ENCODE data around the gene INTS1. TPM values are rescaled to one million over a fixed set of nuclear protein-coding genes. Genes with fewer than 3 reads are reported as not detected.
A peak's percentile ranks its signal among the peaks of the same experiment; 100 is the strongest.

Gene INTS1
- total RNA-seq, 1 donor from 2014 or later: 163 TPM

DNA sequence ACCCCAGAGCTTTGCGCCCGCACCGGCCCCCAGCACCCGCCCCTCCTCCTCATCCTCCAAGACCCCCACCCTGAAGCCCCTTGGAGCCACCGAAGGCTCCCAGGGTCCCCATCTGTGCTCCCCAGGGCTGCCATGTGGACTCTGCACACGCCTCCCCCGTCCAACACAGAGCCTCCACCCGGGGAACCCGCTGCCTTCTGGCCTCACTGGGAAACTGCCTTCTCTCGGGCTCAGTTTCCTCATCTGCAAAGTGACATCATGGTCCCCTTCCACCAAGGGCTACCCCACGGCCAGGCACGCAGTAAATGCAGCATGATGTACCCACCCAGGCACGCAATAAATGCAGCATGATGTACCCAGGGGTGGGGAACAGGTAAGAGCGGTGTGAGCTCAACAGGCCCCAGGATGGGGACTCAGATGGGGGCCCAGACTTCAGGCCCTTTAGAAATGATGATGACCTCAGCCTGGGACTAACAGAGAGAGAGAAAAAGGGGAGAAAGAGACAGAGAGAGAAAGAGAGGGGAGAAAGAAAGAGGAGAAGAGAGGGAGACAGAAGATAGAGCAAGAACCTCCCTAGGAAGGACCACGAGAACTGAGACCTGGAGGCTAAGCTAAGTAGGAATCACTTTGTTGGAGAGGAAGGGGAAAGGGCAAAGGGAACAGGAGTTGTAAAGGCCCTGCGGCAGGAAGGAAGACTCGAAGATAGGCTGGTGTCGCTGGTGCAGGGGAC, 42.4 kb downstream of the INTS1 start:
- no peak for DNase-seq (ENCODE audit: low spot score in 2 of 2, unreplicated experiment in 2 of 2)
- peaks cover 28% of the 10 kb centered on the region for H3K4me1 Mint-ChIP-seq
- H3K27me3 Mint-ChIP-seq (ENCODE audit: low read depth): peaks cover 4% of the 10 kb centered on the region
- no peaks in the 10 kb centered on the region for H3K9me3 Mint-ChIP-seq
- TF ChIP-seq, protein P1, sequence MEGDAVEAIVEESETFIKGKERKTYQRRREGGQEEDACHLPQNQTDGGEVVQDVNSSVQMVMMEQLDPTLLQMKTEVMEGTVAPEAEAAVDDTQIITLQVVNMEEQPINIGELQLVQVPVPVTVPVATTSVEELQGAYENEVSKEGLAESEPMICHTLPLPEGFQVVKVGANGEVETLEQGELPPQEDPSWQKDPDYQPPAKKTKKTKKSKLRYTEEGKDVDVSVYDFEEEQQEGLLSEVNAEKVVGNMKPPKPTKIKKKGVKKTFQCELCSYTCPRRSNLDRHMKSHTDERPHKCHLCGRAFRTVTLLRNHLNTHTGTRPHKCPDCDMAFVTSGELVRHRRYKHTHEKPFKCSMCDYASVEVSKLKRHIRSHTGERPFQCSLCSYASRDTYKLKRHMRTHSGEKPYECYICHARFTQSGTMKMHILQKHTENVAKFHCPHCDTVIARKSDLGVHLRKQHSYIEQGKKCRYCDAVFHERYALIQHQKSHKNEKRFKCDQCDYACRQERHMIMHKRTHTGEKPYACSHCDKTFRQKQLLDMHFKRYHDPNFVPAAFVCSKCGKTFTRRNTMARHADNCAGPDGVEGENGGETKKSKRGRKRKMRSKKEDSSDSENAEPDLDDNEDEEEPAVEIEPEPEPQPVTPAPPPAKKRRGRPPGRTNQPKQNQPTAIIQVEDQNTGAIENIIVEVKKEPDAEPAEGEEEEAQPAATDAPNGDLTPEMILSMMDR (IDR thresholded peaks at IDR 0.05; ENCODE audit: unreplicated experiment): no peak
- H3K36me3 Mint-ChIP-seq: no peaks in the 10 kb centered on the region
- H3K4me3 Mint-ChIP-seq: no peak overlapping the region
- peak overlapping the region; percentile 51 for H3K27ac Mint-ChIP-seq

DNA sequence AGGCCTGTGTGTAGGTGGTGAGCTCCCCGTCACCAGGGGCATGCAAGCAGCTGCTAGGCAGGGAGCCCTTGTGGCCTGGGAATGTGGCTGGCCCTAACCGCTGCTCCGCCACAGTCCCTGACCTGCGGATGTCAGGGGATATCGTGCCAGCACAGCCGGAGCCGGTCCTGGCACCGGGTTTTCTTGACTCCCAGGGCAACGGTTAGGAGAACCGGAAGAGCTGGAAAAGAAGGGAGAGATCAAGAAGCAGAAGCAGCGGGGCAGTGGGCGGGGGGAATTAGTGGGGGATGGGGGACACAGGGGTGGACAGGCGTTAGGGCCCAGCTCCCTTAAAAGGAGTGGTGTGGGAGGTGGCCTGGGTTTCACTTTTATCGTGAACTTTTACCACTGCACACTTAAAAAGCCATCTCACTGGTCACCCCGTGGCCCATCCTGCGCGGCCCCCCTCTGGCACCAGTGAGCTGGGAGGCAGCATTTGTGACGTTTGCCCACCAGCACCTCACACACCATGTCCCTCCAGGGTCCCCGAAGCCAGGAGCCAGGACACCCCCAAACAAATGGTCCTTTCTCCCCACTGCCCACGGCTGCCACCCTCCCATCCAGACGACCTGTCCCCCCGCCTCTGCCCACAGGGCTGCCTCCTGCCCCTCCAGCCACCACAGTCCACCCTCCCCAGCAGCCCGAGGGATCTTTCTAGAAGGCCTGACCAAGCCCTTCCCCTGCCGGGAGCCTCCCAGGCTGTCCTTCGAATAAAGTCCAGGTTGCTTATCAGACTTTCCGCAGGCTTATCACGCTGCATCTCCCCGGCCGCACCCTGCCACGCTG, 43.2 kb downstream of the INTS1 start:
- Mint-ChIP-seq H3K36me3 (no peaks in the 10 kb centered on the region), H3K4me3 (no peak overlapping the region), H3K9me3 (no peaks in the 10 kb centered on the region), H3K4me1 (peaks cover 23% of the 10 kb centered on the region), H3K27ac (no peak overlapping the region), H3K27me3 (ENCODE audit: low read depth) (peaks cover 4% of the 10 kb centered on the region)
- DNase-seq (ENCODE audit: low spot score in 2 of 2, unreplicated experiment in 2 of 2): no peak
- TF ChIP-seq, protein P1 (IDR thresholded peaks at IDR 0.05; ENCODE audit: unreplicated experiment): no peak

DNA sequence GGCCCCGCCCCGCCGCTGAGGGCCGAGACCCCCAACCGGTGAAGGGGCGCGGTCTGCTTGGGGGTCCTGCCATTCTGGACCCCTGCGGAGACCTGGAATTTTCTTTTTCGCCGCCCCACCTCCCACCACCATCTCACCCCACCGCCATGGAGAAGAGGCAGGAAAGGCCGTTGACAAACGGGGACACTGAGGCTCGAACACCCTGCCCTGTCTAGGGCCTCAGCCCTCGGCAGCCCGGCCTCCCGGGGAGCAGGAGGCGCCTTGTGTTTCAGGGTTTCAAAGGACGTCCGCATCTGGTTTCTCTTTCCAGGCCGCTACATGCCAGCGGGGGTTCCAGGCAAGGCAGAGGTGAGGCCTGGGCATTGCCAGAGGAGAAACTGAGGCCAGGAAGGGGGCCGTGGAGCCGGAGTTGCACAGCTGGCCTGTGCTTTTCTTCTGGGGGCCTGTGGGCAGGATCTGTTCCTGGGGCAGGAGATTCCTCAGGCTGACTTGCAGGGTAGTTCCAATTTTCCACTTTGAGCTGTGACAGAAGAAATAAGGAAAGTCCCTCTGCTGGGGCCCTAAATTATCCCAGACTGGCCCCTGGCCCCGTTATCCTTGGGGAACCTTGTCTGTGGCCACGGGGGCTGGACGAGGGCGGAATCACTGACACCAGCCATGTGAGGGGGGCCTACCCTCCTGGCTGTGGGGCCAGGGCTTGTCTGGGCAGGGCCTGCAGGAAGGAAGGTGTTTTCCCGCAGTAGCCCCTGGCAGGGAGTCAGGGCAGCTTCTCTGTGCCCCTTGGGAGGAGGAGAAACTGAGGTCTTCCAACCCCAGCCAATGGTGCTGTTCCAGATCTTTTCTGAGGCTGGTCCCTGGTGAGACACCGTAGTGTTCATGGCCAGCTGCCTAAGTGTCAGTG, 44.0 kb downstream of the INTS1 start:
- H3K27me3 Mint-ChIP-seq (ENCODE audit: low read depth): peaks cover 4% of the 10 kb centered on the region
- TF ChIP-seq, protein P1 (IDR thresholded peaks at IDR 0.05; ENCODE audit: unreplicated experiment): no peak
- no peaks in the 10 kb centered on the region for H3K9me3 Mint-ChIP-seq
- H3K36me3 Mint-ChIP-seq: no peaks in the 10 kb centered on the region
- peak overlapping the region; percentile 12 for H3K27ac Mint-ChIP-seq
- no peak for DNase-seq (ENCODE audit: low spot score in 2 of 2, unreplicated experiment in 2 of 2)
- H3K4me3 Mint-ChIP-seq: peak overlapping the region; percentile 53
- peaks cover 22% of the 10 kb centered on the region for H3K4me1 Mint-ChIP-seq

DNA sequence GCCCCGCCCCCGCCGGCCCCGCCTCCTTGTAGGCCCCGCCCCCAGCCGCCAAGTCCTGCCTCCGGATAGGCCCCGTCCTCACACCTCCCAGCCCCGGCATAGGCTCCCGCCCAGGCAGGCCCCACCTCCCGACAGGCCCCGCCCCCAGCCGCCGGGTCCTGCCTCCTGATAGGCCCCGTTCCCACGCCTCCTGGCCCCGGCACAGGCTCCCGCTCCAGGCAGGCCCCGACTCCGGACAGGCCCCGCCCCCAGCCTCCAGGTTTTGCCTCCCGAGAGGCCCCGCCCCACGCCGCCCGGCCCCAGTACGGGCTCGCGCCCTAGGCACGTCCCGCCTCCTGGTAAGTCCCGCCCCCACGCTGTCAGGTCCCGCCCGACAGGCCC, 44.7 kb downstream of the INTS1 start:
- peak; percentile 99 to 100 for DNase-seq (ENCODE audit: low spot score in 2 of 2, unreplicated experiment in 2 of 2)
- TF ChIP-seq, protein P1 (IDR thresholded peaks at IDR 0.05; ENCODE audit: unreplicated experiment): no peak
- H3K4me1 Mint-ChIP-seq: peaks cover 22% of the 10 kb centered on the region

More for the DNA sequence above, 44.7 kb downstream of the INTS1 start:
- Mint-ChIP-seq H3K4me3 (no peak overlapping the region), H3K27me3 (ENCODE audit: low read depth) (peaks cover 4% of the 10 kb centered on the region), H3K9me3 (no peaks in the 10 kb centered on the region), H3K27ac (no peak overlapping the region), H3K36me3 (no peaks in the 10 kb centered on the region)
